Measurements from ENCODE around the gene DEPDC7.
"Not testable (repeated sequence)": the region's sequence is repeated elsewhere in the genome, so short reads cannot be mapped to it uniquely, and the experiment has no call there.

Gene DEPDC7

DNA sequence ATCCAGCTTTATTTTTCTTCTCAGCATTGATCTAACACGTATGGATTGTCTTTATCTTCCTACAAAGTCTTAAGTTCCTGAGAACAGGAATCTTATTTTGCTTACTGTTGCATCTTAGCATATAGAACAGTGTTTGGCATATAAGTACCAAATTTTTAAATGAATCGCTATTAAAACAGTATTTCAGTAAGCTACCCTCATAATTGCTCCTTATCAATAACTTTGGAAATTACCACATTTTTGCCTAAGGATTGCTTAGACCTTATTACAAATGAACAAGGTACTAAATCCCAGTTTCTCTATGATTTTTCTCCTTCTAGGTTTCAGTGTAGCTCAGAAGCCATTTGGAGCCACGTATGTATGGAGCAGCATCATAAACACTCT, 9.7 kb downstream of the DEPDC7 start:
- DNase-seq (ENCODE audit: low spot score) = no peak

DNA sequence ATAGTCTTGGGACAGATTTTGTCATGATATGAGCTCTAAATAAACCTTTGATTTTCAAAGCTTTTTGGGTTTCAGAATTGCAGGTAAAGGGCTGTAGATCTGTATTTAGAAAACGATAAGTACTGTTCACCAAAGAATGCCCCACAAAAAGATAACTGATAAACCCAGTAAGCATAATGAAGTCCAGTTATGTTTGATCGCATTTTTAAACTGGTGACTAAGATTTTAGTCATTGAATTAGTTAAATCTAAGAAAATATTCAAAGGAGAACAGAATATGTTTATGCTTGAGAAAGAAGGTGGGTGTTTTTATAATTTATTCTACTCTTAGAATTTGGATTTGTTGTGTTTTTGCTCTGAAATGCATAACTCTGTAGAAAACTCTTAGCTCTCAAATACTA, 11.6 kb downstream of the DEPDC7 start:
- no peak for DNase-seq (ENCODE audit: low spot score)

DNA sequence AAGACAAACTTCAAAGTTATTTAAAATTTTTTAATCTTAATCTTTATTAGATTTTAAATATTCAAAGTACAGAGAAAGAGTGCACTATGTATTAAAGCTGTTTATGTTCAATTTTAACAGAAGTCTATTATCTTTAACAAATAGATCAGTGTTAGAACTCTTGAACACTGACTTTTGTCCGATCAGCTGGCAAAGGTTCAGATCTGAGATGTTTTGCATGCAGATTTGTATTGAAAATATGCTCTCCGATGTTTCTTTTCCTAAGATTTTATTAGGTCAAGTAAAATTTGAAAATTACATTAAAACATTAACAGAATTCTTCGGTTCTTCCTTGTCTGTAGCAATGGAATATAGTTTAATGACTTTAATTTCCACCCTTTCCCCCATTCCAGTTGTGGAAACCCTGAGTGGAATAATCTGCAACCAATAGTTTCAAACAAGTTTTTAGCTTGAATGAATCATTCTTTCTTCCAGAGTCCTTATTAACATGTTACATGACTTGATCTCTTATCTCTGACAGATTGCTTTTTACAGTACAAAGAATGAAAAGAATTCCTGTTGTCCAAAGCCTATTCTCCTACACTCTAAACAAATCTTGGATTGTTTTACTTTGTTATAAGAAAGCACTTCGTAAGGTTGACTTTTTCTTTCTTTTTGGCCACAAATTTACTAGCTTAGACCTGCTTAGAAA, 12.3 kb downstream of the DEPDC7 start:
- DNase-seq (ENCODE audit: low spot score) = no peak

DNA sequence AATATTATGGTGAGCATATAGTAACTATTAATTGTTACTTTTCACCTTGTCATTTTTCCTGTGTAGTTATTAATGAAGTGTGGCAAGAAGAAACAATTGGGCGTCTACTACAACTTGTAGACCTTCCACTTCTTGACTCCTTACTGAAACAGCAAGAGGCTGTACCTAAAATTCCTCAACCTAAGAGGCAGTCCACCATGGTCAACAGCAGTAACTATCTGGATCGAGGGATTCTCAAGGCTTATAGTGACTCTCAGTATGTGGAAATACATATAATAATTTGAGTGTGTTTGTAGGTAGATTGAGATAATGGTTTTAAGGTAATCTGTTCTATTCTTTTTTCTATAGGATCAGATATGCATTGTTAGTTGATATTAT, 12.8 kb downstream of the DEPDC7 start:
- no peak for DNase-seq (ENCODE audit: low spot score)

DNA sequence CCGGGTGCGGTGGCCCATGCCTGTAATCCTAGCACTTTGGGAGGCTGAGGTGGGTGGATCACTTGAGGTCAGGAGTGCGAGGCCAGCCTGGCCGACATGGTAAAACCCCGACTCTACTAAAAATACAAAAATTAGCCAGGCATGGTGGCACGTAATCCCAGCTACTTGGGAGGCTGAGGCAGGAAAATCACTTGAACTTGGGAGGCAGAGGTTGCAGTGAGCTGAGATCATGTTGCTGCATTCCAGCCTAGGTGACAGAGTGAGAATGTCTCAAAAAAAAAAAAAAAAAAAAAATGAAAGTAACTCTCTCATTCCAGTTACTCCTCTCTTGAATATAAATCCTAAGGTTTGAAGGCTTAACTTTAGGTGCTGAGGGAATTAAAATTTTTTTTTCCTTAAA, 13.5 kb downstream of the DEPDC7 start:
- DNase-seq (ENCODE audit: low spot score) = not testable (repeated sequence)

DNA sequence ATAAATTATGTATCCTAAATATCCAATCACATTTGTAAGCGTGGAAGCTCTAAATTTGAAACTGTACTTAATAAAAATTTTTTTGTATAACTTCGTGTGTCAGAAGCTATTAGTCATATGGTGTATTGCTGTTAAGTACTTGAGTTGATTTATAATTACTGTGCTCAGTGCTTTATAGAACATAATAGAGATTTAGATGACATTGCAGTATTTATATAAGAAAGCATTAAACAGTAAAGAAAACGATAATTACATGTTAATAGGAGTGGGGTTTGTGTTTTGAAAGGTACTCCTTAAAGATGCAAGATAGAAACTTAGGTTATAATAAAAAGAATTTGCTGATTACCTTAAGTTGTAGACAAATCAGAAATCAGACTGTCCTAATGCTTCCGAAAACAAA, 17.8 kb downstream of the DEPDC7 start:
- DNase-seq (ENCODE audit: low spot score) = no peak

DNA sequence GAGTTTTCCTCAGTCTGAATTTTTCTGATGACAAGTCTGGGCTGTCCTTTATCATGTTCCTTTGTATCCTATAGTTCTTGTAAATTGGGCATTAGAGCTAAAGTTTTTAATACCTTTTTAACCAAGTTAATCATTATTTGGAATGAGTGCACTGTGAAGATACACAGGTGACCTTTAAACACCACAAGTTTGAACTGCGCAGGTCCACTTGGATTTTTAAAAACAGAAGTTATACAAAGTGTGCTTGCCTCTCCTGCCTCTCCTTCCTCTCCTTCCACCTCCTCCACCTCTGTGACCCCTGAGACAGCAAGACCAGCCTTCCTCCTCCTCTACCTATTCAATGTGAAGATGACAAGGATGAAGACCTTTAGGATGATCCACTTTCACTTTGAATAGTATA, 19.3 kb downstream of the DEPDC7 start:
- DNase-seq (ENCODE audit: low spot score) = no peak

DNA sequence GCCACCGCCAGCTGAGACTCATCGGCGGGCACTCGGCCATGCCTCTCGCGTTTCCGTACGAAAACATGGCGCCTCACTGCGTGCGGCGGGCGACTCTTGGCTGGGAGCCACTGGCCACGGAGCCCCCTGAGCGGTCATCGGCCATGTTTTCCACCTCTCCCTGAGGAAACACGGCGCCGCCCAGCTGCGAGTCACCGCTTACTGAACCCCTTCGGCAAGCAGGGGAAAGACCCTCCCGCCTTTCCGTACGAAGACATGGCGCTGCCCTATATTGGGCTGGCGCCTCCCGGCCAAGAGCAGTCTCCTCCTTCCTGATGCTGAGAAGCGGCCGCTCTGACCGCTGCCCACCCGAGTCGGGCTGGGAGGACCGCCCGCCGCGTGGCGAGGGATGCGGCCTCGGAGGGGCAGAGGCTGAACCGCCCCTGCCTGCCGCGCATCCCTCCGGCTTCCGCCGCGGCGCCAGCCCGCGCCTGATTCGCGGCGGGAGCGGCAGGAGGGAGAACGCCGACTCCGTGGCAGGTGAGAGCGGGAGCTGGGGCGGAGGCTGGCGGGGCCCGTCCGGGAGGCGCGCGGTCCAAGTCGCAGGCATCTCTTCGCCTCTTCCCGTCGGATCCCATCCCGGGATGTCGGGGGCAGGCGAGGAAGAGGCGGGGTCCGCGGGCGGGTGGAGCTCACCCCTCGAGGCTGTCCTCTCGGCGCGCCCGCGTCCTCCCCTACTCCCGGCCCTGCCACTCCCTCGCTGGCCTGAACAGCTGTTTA, 23.8 kb downstream of the DEPDC7 start, which contains the start of gene TCP11L1:
Gene TCP11L1 (plus strand): TSS at position 299 of the 759 bp plus-strand sequence. CDS start 4,202 bp downstream, outside the sequence.
- DNase-seq (ENCODE audit: low spot score) = peak; percentile 95

DNA sequence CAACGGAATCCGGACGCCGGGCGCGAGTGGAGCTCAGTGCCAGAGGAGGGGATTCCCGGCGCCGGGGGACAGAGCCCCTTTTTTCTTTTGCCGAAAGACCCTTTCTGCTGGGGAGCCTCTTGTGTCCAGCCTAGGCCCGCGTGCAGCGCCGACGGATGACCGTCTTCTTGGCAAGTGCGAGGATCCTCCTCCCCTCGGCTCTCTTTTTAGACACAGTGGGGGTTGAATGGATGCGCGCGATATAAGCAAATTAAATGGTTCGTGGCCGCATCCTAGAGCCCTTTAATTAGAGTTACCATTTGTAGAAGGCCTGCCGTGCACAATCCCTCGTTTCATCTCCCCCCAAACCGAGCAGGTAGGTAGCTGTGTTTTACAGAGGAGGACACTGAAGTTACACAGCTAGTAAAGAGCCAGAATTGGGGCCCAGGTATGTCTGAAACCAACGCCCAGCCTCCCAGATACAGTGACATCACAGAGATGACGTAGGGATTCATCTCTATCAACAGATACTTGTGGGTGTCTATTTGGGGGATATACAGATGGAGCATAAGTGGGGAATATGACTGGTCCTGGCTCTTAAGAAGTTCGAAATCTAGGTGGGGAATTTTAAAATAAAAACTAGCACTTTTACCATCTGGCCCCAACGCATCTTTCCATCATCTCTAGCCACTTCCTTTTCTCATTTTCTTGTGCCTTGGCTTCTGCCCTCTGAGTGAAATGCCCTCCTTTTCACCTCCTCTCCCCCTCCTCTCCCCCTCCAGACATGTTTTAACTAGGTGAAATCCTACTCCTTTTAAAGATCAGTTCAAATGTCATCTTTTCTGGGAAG, 24.6 kb downstream of the DEPDC7 start:
- no peak for DNase-seq (ENCODE audit: low spot score)

DNA sequence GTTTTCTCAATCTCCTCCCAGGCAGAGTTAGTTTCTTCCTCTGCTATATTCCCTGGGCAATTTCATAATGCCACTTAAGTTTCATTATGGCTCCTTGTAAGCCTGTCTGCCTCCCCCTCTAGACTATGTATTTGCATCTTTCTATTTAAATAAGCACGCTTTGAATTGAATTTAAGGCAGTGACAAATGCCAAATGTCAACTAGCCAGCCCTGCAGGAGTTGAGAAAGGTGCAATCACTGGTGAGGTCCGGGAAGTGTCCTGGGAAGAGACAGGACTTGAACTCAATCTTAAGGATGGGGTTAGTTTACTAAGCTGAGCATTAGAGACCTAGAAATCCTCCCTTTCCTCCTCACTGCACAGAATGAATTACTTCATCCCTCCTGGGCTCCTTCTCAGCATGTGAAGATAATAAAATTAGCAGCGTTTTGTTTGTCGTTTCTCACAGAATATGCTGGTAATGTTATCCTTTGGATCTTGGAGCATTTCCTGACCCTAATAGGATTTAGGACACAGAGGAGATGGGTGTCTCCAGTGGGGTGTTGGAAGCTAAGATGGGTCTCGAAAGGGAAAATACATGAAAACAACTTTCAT, 25.3 kb downstream of the DEPDC7 start:
- DNase-seq (ENCODE audit: low spot score) = no peak

DNA sequence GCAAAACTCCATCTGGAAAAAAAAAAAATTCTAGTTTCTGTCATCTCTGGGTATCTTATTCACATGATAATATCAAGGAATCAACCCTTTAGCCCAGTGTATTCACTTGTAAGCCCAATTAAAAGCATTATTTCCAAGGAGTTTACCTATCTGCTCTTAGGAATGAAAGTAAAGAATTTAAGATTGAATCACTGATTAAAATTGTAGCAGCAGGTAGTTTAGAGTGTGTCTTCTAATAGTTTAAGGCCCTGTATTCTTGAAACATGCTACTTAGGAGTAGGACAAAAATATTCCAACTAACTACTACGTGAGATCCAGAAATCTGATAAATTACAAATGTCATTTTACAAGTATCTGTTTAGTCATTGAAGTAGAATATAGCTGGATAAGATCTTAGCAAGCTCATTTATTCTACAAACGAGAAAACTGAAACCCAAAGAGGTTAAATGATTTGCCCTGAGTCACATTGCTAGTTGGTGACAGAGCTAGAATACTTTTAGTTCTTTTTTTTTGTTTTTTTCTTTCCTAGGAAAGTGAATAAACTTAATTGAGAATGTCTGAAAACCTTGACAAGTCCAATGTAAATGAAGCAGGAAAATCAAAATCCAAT, 27.6 kb downstream of the DEPDC7 start:
- DNase-seq (ENCODE audit: low spot score) = no peak

DNA sequence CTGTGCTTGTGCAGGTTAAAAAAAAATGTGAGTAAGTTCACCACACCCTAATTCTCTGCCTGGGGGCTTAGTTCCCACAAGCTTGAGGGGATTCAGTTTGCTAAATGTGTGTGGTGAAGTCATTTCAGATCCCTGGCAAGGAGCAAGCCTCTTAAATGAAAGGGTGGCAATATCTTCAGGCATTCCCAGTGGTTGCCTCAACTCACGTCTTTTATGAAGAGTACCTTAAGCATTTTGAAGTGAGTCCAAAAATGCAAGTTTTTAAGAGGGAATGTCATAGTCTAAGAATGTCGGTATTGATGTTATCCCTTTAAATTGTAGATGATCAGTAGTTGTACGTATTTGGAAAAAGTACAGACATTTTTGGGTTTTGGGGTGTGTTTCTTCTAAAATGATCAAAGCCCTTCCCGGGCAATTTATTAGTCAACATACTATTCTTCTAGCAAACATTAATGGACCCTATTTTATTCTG, 28.6 kb downstream of the DEPDC7 start:
- DNase-seq (ENCODE audit: low spot score) = no peak

DNA sequence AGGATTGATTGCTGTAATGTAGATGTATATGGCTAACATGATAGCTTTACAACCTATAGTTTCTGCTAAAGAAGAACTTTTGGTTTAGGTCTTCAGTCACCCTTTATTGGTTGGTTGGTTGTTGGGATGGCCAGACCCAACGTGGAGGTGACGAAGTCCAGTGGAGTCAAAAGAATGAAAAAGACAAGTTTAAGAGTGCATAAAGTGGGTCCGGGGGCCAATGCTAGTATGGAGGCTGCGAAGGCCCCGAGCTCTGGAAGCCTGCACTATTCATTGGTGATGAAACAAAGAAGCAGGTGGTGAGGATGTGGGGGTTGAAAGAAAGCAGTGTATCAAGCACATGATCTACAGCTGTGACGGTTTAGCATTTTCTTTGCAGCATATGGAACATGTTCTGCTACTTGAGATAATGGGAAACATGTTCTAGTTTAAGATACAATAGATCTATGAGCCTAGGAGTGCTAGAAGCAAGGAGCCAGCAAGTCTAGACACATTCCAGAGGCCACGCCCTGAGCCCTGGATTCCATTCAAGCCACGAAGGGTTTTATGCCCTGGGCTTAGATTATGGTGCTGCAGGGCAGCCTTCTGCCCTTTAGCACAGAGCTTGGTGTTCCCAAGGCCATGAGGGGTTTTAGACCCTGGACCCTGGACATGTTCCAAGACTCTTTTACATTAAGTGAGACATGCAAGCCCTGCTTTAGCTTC, 30.0 kb downstream of the DEPDC7 start:
- no peak for DNase-seq (ENCODE audit: low spot score)

DNA sequence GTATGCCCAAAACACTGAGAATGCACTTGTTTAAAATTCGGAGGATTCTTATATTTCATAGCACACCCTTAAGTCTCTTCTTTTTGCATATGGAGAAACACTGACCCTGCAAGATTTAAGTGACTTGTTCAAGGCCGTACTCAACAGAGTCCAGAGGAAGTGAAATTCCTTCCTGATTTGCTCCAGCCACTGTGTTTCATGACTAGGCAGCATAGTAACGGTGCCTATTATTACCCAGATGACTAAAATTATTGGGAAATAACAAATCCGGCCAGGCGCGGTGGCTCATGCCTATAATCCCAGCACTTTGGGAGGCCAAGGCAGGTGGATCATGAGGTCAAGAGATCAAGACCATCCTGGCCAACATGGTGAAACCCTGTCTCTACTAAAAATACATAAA, 33.0 kb downstream of the DEPDC7 start:
- DNase-seq (ENCODE audit: low spot score) = not testable (repeated sequence)

DNA sequence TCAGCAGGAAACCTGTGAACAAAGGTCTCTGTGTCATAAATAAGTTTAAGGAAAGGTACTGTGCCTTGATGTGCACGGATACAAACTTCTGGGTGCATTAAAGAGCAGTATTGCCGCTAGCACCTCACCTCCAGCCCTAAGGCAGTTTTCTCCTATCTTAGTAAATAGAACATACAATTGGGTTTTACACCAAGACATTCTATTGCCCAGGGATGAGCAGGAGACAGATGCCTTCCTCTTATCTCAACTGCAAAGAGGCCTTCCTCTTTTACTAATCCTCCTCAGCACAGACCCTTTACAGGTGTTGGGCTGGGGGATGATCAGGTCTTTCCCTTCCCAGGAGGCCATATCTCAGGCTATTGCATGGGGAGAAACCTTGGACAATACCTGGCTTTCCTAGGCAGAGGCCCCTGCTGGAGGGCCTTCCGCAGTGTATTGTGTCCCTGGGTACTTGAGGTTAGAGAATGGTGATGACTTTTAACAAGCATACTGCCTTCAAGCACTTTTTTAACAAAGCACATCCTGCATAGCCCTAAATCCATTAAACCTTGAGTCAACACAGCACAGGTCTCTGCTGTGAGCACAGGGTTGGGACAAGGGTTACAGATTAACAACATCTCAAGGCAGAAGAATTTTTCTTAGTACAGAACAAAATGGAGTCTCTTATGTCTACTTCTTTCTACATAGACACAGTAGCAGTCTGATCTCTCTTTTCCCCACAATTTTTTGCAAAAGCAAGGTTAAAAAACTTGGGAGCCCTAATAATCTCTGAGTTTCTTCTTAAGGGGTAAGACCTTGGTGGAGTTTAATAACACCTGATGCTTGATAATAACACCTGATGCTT, 34.1 kb downstream of the DEPDC7 start:
- not testable (repeated sequence) for DNase-seq (ENCODE audit: low spot score)

DNA sequence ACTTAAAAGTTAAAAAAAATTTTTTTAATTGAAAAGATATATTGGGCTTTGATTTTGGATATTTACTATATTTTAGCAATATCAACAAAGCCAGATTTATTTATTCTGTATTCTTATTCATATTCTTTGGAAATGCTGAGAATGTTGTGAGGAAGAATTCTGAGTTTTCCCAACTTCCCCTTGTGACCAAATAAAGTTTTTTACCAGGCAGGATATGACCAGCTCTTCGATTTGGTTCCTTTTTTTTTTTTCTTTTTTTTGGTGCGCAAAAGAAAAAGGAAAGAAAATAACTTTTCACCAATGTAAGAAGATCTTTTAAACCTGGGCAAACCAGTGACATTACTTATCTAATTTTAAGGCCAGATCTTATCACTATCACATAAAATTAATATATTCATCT, 36.6 kb downstream of the DEPDC7 start:
- DNase-seq (ENCODE audit: low spot score) = no peak

DNA sequence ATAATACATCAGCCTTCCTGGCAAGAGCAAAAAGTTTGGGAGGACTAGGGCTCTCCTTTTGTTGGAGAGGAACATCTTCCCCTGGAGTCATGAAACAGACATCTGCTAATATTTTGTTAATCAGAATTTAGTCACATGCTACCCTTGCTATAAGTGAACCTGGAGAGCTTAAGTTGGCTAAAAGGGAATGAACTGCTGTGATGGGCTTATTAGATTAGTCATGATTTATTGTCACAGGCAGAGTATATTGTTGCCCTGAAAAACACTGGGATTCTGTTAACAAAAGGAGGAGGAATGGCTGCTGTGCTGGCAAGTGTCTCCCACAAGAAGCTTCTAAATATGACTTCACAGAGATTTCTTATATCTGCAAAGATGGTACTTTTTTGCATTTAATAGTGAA, 39.7 kb downstream of the DEPDC7 start:
- DNase-seq (ENCODE audit: low spot score) = no peak

DNA sequence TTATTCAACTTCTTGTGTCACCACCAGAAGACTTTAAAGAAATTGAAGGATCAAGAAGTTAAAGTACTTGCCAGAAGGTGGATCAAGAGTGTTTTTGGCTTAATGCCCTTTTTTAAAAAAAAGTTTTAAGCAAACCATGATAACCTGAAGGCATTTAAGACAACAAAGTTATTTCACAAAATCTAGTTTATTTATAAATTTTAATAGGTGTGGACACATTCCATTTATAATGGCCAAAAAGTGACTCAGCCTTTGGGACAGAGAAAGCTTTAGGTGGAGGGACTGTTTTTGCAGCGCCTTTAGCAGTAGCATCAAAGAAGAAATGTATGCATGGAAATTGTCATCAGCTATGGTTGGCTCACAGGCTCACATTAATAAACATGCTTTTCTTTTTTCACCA, 41.6 kb downstream of the DEPDC7 start:
- no peak for DNase-seq (ENCODE audit: low spot score)

DNA sequence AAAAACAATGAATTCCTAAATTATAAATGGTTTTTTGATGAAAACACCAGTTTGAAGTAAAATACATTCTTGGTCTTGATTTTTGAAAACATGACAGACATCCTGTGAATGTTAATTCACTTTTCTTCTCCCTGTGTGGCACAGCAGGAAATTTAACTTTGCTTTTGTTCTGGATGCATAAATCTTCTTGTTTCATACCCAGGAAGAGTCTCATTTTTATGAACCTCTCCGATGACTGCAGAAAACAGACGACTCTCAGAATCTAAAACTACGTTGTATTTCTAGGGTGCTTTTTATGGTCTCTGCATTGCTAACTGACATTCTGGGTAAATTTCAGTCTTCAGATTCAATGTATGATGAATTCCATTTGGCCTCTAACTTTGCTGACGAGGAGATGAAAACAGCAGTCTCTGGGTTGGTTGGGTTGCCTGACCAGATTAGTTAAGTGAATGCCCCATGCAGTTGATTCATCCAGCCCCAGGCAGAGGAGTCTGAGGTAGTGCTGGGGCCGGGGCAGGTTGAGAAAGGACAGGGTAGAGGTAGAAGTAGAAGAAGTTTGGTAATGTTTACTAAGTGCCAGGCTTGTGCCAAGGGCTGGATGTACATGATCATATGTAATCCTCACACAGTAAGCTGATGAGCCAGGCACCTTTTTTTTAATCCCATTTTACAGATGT, 43.8 kb downstream of the DEPDC7 start:
- DNase-seq (ENCODE audit: low spot score) = no peak

DNA sequence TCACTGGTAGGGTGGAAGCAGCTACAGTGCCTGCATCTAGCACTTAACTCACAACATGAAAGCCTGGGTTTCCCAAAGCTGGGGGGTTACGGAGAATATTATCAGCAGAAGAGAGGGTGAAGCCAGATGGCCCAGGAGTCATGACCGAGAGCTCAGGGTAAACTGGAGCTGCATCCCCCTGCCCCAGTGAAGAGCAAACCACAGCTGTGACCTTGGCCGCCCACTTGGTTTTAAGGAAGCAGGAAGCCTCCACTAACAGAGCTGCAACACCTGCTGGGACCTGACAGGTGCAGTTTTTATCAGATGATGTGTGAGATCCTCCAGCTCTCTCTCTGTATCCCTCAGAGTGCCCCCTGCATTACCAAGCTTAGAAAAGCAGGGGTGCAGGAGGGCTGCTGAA, 44.6 kb downstream of the DEPDC7 start:
- DNase-seq (ENCODE audit: low spot score) = no peak
